T-helper 1 cell treated with Interleukin-12 subunit alpha and Interleukin-12 subunit beta and Interleukin-4 antibody, amounts not matched to agents 30 μg/mL and 1 μg/mL, for 36 hours (primary cell): Measurements from ENCODE around the gene ELMO3.
A peak's percentile ranks its signal among the peaks of the same experiment; 100 is the strongest.

Experiments used
- H3K27ac Mint-ChIP-seq: one replicate; pipeline ENCODE4 v1.8.0; 2021; ENCODE audit warnings: mild to moderate bottlenecking, mixed read lengths
- H3K27me3 Mint-ChIP-seq: one replicate; pipeline ENCODE4 v1.8.0; 2021; ENCODE audit warnings: low read depth, mixed read lengths
- H3K36me3 Mint-ChIP-seq: one replicate; pipeline ENCODE4 v1.8.0; 2021; ENCODE audit warnings: low read depth, mixed read lengths
- H3K4me1 Mint-ChIP-seq: one replicate; pipeline ENCODE4 v1.8.0; 2021; ENCODE audit warnings: low read depth, mixed read lengths
- H3K4me3 Mint-ChIP-seq: one replicate; pipeline ENCODE4 v1.8.0; 2021; ENCODE audit warnings: mild to moderate bottlenecking, moderate library complexity, mixed read lengths
- H3K9me3 Mint-ChIP-seq: one replicate; pipeline ENCODE4 v1.8.0; 2021; ENCODE audit warnings: mixed read lengths

Gene ELMO3

GRCh38 chr16:67226804-67227566, 28.1 kb downstream of the ELMO3 start, which contains the start of gene TMEM208:
Gene TMEM208, plus strand, starts transcription at chr16:67227130. Its CDS starts 89 bp downstream, at chr16:67227219.
- Mint-ChIP-seq H3K27ac (peak within 1 kb of the TSS; percentile 91), H3K4me1 (peaks cover 44% of the 10 kb centered on the region), H3K27me3 (no peaks in the 10 kb centered on the region), H3K9me3 (no peaks in the 10 kb centered on the region), H3K36me3 (peaks cover 26% of the 10 kb centered on the region), H3K4me3 (peak within 1 kb of the TSS; percentile 96)

GRCh38 chr16:67227567-67227921, 28.6 kb downstream of the ELMO3 start:
- peaks cover 44% of the 10 kb centered on the region for H3K4me1 Mint-ChIP-seq
- H3K27ac Mint-ChIP-seq = peak overlapping the region; percentile 91
- H3K27me3 Mint-ChIP-seq = no peaks in the 10 kb centered on the region

GRCh38 chr16:67228034-67228785, 29.3 kb downstream of the ELMO3 start:
- peaks cover 40% of the 10 kb centered on the region for H3K4me1 Mint-ChIP-seq
- H3K9me3 Mint-ChIP-seq = no peaks in the 10 kb centered on the region
- peaks cover 28% of the 10 kb centered on the region for H3K36me3 Mint-ChIP-seq
- H3K27ac Mint-ChIP-seq = peak overlapping the region; percentile 91
- H3K4me3 Mint-ChIP-seq = peak overlapping the region; percentile 96
- H3K27me3 Mint-ChIP-seq = no peaks in the 10 kb centered on the region

More at GRCh38 chr16:67227567-67227921, 28.6 kb downstream of the ELMO3 start:
- Mint-ChIP-seq H3K36me3 (peaks cover 26% of the 10 kb centered on the region), H3K9me3 (no peaks in the 10 kb centered on the region), H3K4me3 (peak overlapping the region; percentile 96)

- Mint-ChIP-seq H3K36me3 (peaks cover 31% of the 10 kb centered on the region), H3K4me1 (peaks cover 35% of the 10 kb centered on the region), H3K9me3 (no peaks in the 10 kb centered on the region), H3K4me3 (peak overlapping the region; percentile 49), H3K27ac (peak overlapping the region; percentile 43), H3K27me3 (no peaks in the 10 kb centered on the region)
Measured at GRCh38 chr16:67228905-67229304, 30.0 kb downstream of the ELMO3 start.

GRCh38 chr16:67229906-67230808, 31.2 kb downstream of the ELMO3 start:
- H3K4me3 Mint-ChIP-seq = no peak overlapping the region
- no peak overlapping the region for H3K27ac Mint-ChIP-seq
- H3K36me3 Mint-ChIP-seq = peaks cover 31% of the 10 kb centered on the region
- no peaks in the 10 kb centered on the region for H3K27me3 Mint-ChIP-seq
- no peaks in the 10 kb centered on the region for H3K9me3 Mint-ChIP-seq
- peaks cover 23% of the 10 kb centered on the region for H3K4me1 Mint-ChIP-seq

GRCh38 chr16:67230809-67231660, 32.1 kb downstream of the ELMO3 start:
- no peaks in the 10 kb centered on the region for H3K9me3 Mint-ChIP-seq
- H3K27me3 Mint-ChIP-seq = no peaks in the 10 kb centered on the region
- H3K27ac Mint-ChIP-seq = no peak overlapping the region
- no peak overlapping the region for H3K4me3 Mint-ChIP-seq
- H3K36me3 Mint-ChIP-seq = peaks cover 31% of the 10 kb centered on the region
- H3K4me1 Mint-ChIP-seq = peaks cover 15% of the 10 kb centered on the region

- Mint-ChIP-seq H3K4me1 (peaks cover 14% of the 10 kb centered on the region), H3K9me3 (no peaks in the 10 kb centered on the region), H3K4me3 (no peak overlapping the region), H3K27me3 (no peaks in the 10 kb centered on the region), H3K27ac (no peak overlapping the region), H3K36me3 (peaks cover 39% of the 10 kb centered on the region)
Measured at GRCh38 chr16:67233596-67233995, 34.7 kb downstream of the ELMO3 start.

- H3K27ac Mint-ChIP-seq = no peak overlapping the region
- no peaks in the 10 kb centered on the region for H3K27me3 Mint-ChIP-seq
- H3K4me1 Mint-ChIP-seq = peaks cover 14% of the 10 kb centered on the region
- no peak overlapping the region for H3K4me3 Mint-ChIP-seq
- H3K9me3 Mint-ChIP-seq = no peaks in the 10 kb centered on the region
- peaks cover 40% of the 10 kb centered on the region for H3K36me3 Mint-ChIP-seq
Measured at GRCh38 chr16:67234180-67234597, 35.3 kb downstream of the ELMO3 start.

- Mint-ChIP-seq H3K36me3 (peaks cover 30% of the 10 kb centered on the region), H3K27me3 (no peaks in the 10 kb centered on the region), H3K4me3 (peak overlapping the region; percentile 58), H3K27ac (peak overlapping the region; percentile 83), H3K9me3 (no peaks in the 10 kb centered on the region), H3K4me1 (peaks cover 18% of the 10 kb centered on the region)
Measured at GRCh38 chr16:67235816-67236562, 37.1 kb downstream of the ELMO3 start.

GRCh38 chr16:67236563-67237395, 37.8 kb downstream of the ELMO3 start:
- Mint-ChIP-seq H3K27me3 (no peaks in the 10 kb centered on the region), H3K9me3 (no peaks in the 10 kb centered on the region), H3K36me3 (peaks cover 28% of the 10 kb centered on the region), H3K4me1 (peaks cover 23% of the 10 kb centered on the region), H3K4me3 (peak overlapping the region; percentile 58), H3K27ac (peak overlapping the region; percentile 83)

- Mint-ChIP-seq H3K9me3 (no peaks in the 10 kb centered on the region), H3K4me1 (peaks cover 26% of the 10 kb centered on the region), H3K4me3 (no peak overlapping the region), H3K27me3 (no peaks in the 10 kb centered on the region), H3K36me3 (peaks cover 28% of the 10 kb centered on the region), H3K27ac (no peak overlapping the region)
Measured at GRCh38 chr16:67237396-67238277, 38.7 kb downstream of the ELMO3 start.

- H3K9me3 Mint-ChIP-seq = no peaks in the 10 kb centered on the region
- H3K27ac Mint-ChIP-seq = no peak overlapping the region
- no peak overlapping the region for H3K4me3 Mint-ChIP-seq
- peaks cover 26% of the 10 kb centered on the region for H3K36me3 Mint-ChIP-seq
- H3K4me1 Mint-ChIP-seq = peaks cover 26% of the 10 kb centered on the region
- no peaks in the 10 kb centered on the region for H3K27me3 Mint-ChIP-seq
Measured at GRCh38 chr16:67238278-67238575, 39.3 kb downstream of the ELMO3 start.
